CD14-positive monocyte (primary cell): ENCODE measurements around the gene SCAPER. TPM values are rescaled to one million over a fixed set of nuclear protein-coding genes. Genes with fewer than 3 reads are reported as not detected.

Experiments
- DNase-seq, 3 donors: peaks; one replicate each; pipeline ENCODE4 v3.0.0-alpha.2; 2011 to 2022
- H2AFZ ChIP-seq: 2 replicates; pipeline ENCODE4 v1.6.0; 2012; ENCODE audit warnings: mild to moderate bottlenecking, low read depth, low read length, inconsistent platforms; ENCODE audit not compliant: insufficient read depth, poor library complexity, severe bottlenecking
- H3K27ac ChIP-seq, 2 donors: 1 replicate in 1 of 2; 2 replicates in 1 of 2; pipeline ENCODE4 v1.5.1; 2012 to 2013; ENCODE audit warnings: low read length in 2 of 2, control low read depth in 1 of 2, inconsistent platforms in 1 of 2, low read depth in 1 of 2, mild to moderate bottlenecking in 1 of 2
- H3K27me3 ChIP-seq, 2 donors: one replicate each; pipeline versions ENCODE4 v1.6.0 to v1.6.1; 2011 to 2013; ENCODE audit warnings: low read length in 2 of 2; ENCODE audit not compliant: control insufficient read depth in 2 of 2, insufficient read depth in 2 of 2
- H3K36me3 ChIP-seq, 2 donors: replicated peaks in 1 of 2; 1 replicate in 1 of 2; 2 replicates in 1 of 2; pipeline versions ENCODE4 v1.5.1 to v1.6.1; 2012 to 2013; ENCODE audit warnings: low read length in 2 of 2, control low read depth in 1 of 2, inconsistent platforms in 1 of 2, mild to moderate bottlenecking in 1 of 2; ENCODE audit not compliant: insufficient read depth in 2 of 2, control insufficient read depth in 1 of 2
- H3K4me1 ChIP-seq, 2 donors: 1 replicate in 1 of 2; 2 replicates in 1 of 2; pipeline versions ENCODE4 v1.5.1 to v1.6.1; 2012 to 2013; ENCODE audit warnings: low read length in 2 of 2, control low read depth in 1 of 2, inconsistent platforms in 1 of 2, mild to moderate bottlenecking in 1 of 2, moderate library complexity in 1 of 2; ENCODE audit not compliant: insufficient read depth in 2 of 2, control insufficient read depth in 1 of 2
- H3K4me2 ChIP-seq: replicated peaks from 2 replicates; pipeline ENCODE3; 2012; ENCODE audit warnings: low read length, moderate library complexity, mild to moderate bottlenecking; ENCODE audit not compliant: poor library complexity, severe bottlenecking; ENCODE audit errors: extremely low read depth
- H3K4me3 ChIP-seq, 3 experiments: fragments of 200-600 bp in 1 of 3; sonication (generic) in 1 of 3; replicated peaks in 1 of 3; 1 replicate in 2 of 3; 2 replicates in 1 of 3; pipeline ENCODE4 v1.5.1; 2011 to 2013; ENCODE audit warnings: low read length in 3 of 3, mild to moderate bottlenecking in 3 of 3, control low read depth in 2 of 3, low read depth in 2 of 3, inconsistent platforms in 1 of 3, moderate library complexity in 1 of 3
- H3K79me2 ChIP-seq: 2 replicates; pipeline ENCODE4 v1.6.0; 2012; ENCODE audit warnings: mild to moderate bottlenecking, control low read depth, inconsistent platforms, low read length, moderate library complexity; ENCODE audit not compliant: insufficient read depth
- H3K9ac ChIP-seq: 2 replicates; pipeline ENCODE4 v1.6.0; 2017; ENCODE audit warnings: low read length, mild to moderate bottlenecking; ENCODE audit not compliant: insufficient read depth, poor library complexity, severe bottlenecking
- H3K9me3 ChIP-seq, 2 donors: replicated peaks in 1 of 2; 1 replicate in 1 of 2; 2 replicates in 1 of 2; pipeline versions ENCODE4 v1.5.1 to v1.6.1; 2012 to 2013; ENCODE audit warnings: low read length in 2 of 2, control low read depth in 1 of 2; ENCODE audit not compliant: control insufficient read depth in 1 of 2, insufficient read depth in 1 of 2
- H4K20me1 ChIP-seq: 2 replicates; pipeline ENCODE4 v1.6.0; 2012; ENCODE audit warnings: mild to moderate bottlenecking, low read length, control low read depth, moderate library complexity; ENCODE audit not compliant: insufficient read depth
- H3K27ac Mint-ChIP-seq, 7 donors: one replicate each; pipeline ENCODE4 v1.8.0; 2020; ENCODE audit warnings: mild to moderate bottlenecking in 7 of 7, mixed read lengths in 7 of 7, moderate library complexity in 6 of 7, inconsistent platforms in 2 of 7
- H3K27me3 Mint-ChIP-seq, 3 donors: one replicate each; pipeline ENCODE4 v1.8.0; 2021 to 2022; ENCODE audit warnings: low read depth in 3 of 3, mild to moderate bottlenecking in 3 of 3, mixed read lengths in 3 of 3, moderate library complexity in 3 of 3, inconsistent platforms in 1 of 3
- H3K36me3 Mint-ChIP-seq, 2 donors: one replicate each; pipeline ENCODE4 v1.8.0; 2020; ENCODE audit warnings: mixed read lengths in 2 of 2, inconsistent platforms in 1 of 2, mild to moderate bottlenecking in 1 of 2
- H3K4me1 Mint-ChIP-seq: one replicate; pipeline ENCODE4 v1.8.0; 2020; ENCODE audit warnings: mild to moderate bottlenecking, mixed read lengths
- H3K4me3 Mint-ChIP-seq, 2 donors: one replicate each; pipeline ENCODE4 v1.8.0; 2020; ENCODE audit warnings: mild to moderate bottlenecking in 2 of 2, mixed read lengths in 2 of 2, moderate library complexity in 1 of 2
- H3K9me3 Mint-ChIP-seq, 7 donors: one replicate each; pipeline ENCODE4 v1.8.0; 2020 to 2022; ENCODE audit warnings: mixed read lengths in 7 of 7, mild to moderate bottlenecking in 6 of 7, moderate library complexity in 6 of 7, inconsistent platforms in 2 of 7
- CTCF ChIP-seq: fragments of 200-600 bp; IDR thresholded peaks from one replicate; pipeline ENCODE4 v1.8.0; 2022; ENCODE audit warnings: antibody characterized with exemption, mild to moderate bottlenecking
- WGBS: methylation state at CpG from one replicate; pipeline ENCODE4 v1.1.5; 2013; ENCODE audit warnings: missing lambda C conversion rate; ENCODE audit not compliant: insufficient coverage; 5-methylcytosine and 5-hydroxymethylcytosine counted together
- intact Hi-C, 2 donors: fragments of 100-400 bp; cut with micrococcal nuclease; formaldehyde crosslinking; loops; one replicate each; pipeline versions ENCODE4 v1.15.0 to v1.15.1; 2023
- polyA plus RNA-seq, 3 donors: library from polyadenylated mRNA; depleted of rRNA in 1 of 3; unstranded in 2 of 3; stranded (reverse) in 1 of 3; fragments of 300-500 nt in 2 of 3; fragments of >200 nt in 1 of 3; fragmentation: Illumina TruSeq in 2 of 3; gene quantifications; 1 replicate in 2 of 3; 2 replicates in 1 of 3; pipeline ENCODE4 v1.2.3, GENCODE V29; 2012 to 2021

SCAPER gene
- polyA plus RNA-seq, 3 donors, result 2.5 to 5.4 (median 4.2) TPM

GRCh38 chr15:76829939-76830338 is 75.2 kb downstream of the SCAPER start:
- TF ChIP-seq CTCF, result no peak
- H3K9ac ChIP-seq, result no peak overlapping the region
- H3K9me3 Mint-ChIP-seq, result peaks cover 13 to 27% (median 18%) of the 10 kb centered on the region in 7 donors
- no peak overlapping the region for H2AFZ ChIP-seq
- H3K27me3 Mint-ChIP-seq, result peaks cover 0 to 2% (median 0%) of the 10 kb centered on the region in 3 donors
- no peak for DNase-seq
- peaks cover 22 to 25% of the 10 kb centered on the region in 2 donors for H3K36me3 Mint-ChIP-seq
- no peak overlapping the region for H3K27ac Mint-ChIP-seq
- no peak overlapping the region for H3K27ac ChIP-seq
- no peaks in the 10 kb centered on the region for H3K4me1 ChIP-seq
- no peaks in the 10 kb centered on the region for H3K79me2 ChIP-seq
- H3K9me3 ChIP-seq, result peaks cover 0 to 10% of the 10 kb centered on the region in 2 donors
- intact Hi-C loops, result no loop called here
- peaks cover 0 to 11% of the 10 kb centered on the region in 2 donors for H3K36me3 ChIP-seq
- no peaks in the 10 kb centered on the region for H3K27me3 ChIP-seq
- no peak overlapping the region for H3K4me3 Mint-ChIP-seq
- H4K20me1 ChIP-seq, result no peaks in the 10 kb centered on the region
- no peaks in the 10 kb centered on the region for H3K4me1 Mint-ChIP-seq
- no peak overlapping the region for H3K4me3 ChIP-seq
- 100% methylated on average over 1 of the region's 4 CpGs for WGBS
- H3K4me2 ChIP-seq, result no peak overlapping the region

- Histone ChIP-seq H4K20me1 (no peaks in the 10 kb centered on the region), H3K4me2 (no peak overlapping the region), H3K27me3 (no peaks in the 10 kb centered on the region), H3K36me3 (no peaks in the 10 kb centered on the region), H3K79me2 (no peaks in the 10 kb centered on the region), H3K9ac (no peak overlapping the region), H3K4me3 (no peak overlapping the region), H2AFZ (no peak overlapping the region), H3K9me3 (peaks cover 1 to 2% of the 10 kb centered on the region in 2 donors), H3K4me1 (no peaks in the 10 kb centered on the region), H3K27ac (no peak overlapping the region)
- Mint-ChIP-seq H3K36me3 (peaks cover 10 to 14% of the 10 kb centered on the region in 2 donors), H3K27ac (no peak overlapping the region), H3K4me1 (no peaks in the 10 kb centered on the region), H3K9me3 (peaks cover 5 to 10% (median 8%) of the 10 kb centered on the region in 7 donors), H3K27me3 (no peaks in the 10 kb centered on the region), H3K4me3 (no peak overlapping the region)
- intact Hi-C loops, result no loop called here
- 95% methylated on average over 3 of the region's 4 CpGs for WGBS
- no peak for TF ChIP-seq CTCF
- DNase-seq, result no peak
Observed at GRCh38 chr15:76823890-76824289, 81.2 kb downstream of the SCAPER start.
